Calu3 (cell line): ENCODE results near the gene KIAA0232. TPM values are rescaled to one million over a fixed set of nuclear protein-coding genes. Genes with fewer than 3 reads are reported as not detected.

Experiments used
- BruUV-seq: library from RNA; stranded (reverse); fragments of 400-500 nt; replicated peaks from 2 replicates; lab custom pipeline; 2021; lab: Mats Ljungman, UMichigan
- CTCF ChIA-PET: fragments of 300-600 bp; sonication (Branson Sonifier 250); formaldehyde crosslinking; loops from one replicate; lab custom pipeline; 2022; ENCODE audit warnings: antibody characterized with exemption; lab: Charles Lee
- DNase-seq: peaks from one replicate; pipeline ENCODE4 v3.0.0; 2022
- H3K27ac Mint-ChIP-seq: one replicate; pipeline ENCODE4 v1.8.0; 2022; ENCODE audit warnings: mixed read lengths; ENCODE audit not compliant: unreplicated experiment
- H3K27me3 Mint-ChIP-seq: one replicate; pipeline ENCODE4 v1.8.0; 2022; ENCODE audit warnings: mixed read lengths; ENCODE audit not compliant: unreplicated experiment
- H3K36me3 Mint-ChIP-seq: one replicate; pipeline ENCODE4 v1.8.0; 2022; ENCODE audit warnings: mild to moderate bottlenecking, moderate library complexity, mixed read lengths; ENCODE audit not compliant: insufficient read depth, unreplicated experiment
- H3K4me1 Mint-ChIP-seq: one replicate; pipeline ENCODE4 v1.8.0; 2022; ENCODE audit warnings: mild to moderate bottlenecking, low read depth, mixed read lengths; ENCODE audit not compliant: unreplicated experiment
- H3K4me3 Mint-ChIP-seq: one replicate; pipeline ENCODE4 v1.8.0; 2022; ENCODE audit warnings: mild to moderate bottlenecking, low read depth, moderate library complexity, mixed read lengths; ENCODE audit not compliant: unreplicated experiment
- H3K9me3 Mint-ChIP-seq: one replicate; pipeline ENCODE4 v1.8.0; 2022; ENCODE audit warnings: low read depth, mixed read lengths; ENCODE audit not compliant: unreplicated experiment
- intact Hi-C: fragments of 100-400 bp; cut with micrococcal nuclease; formaldehyde crosslinking; loops from one replicate; pipeline ENCODE4 v1.10.0; 2022; ENCODE audit not compliant: unreplicated experiment
- total RNA-seq: library from RNA; stranded (reverse); gene quantifications from 2 replicates; pipeline ENCODE4 v1.2.3, GENCODE V29; 2022
- TF ChIP-seq, protein P1 (sequence below): fragments of 200-600 bp; IDR thresholded peaks from one replicate; pipeline ENCODE4 v1.8.0; 2022; ENCODE audit warnings: antibody characterized with exemption; ENCODE audit not compliant: unreplicated experiment

The KIAA0232 gene
- total RNA-seq, 1 experiment from 2014 or later: 17.7 TPM

- Mint-ChIP-seq H3K4me1 (no peaks in the 10 kb centered on the region), H3K9me3 (no peaks in the 10 kb centered on the region), H3K36me3 (no peaks in the 10 kb centered on the region), H3K27me3 (no peaks in the 10 kb centered on the region), H3K4me3 (no peak overlapping the region), H3K27ac (no peak overlapping the region)
- no peak for DNase-seq
- CTCF ChIA-PET: no interaction called here
- TF ChIP-seq, protein P1, sequence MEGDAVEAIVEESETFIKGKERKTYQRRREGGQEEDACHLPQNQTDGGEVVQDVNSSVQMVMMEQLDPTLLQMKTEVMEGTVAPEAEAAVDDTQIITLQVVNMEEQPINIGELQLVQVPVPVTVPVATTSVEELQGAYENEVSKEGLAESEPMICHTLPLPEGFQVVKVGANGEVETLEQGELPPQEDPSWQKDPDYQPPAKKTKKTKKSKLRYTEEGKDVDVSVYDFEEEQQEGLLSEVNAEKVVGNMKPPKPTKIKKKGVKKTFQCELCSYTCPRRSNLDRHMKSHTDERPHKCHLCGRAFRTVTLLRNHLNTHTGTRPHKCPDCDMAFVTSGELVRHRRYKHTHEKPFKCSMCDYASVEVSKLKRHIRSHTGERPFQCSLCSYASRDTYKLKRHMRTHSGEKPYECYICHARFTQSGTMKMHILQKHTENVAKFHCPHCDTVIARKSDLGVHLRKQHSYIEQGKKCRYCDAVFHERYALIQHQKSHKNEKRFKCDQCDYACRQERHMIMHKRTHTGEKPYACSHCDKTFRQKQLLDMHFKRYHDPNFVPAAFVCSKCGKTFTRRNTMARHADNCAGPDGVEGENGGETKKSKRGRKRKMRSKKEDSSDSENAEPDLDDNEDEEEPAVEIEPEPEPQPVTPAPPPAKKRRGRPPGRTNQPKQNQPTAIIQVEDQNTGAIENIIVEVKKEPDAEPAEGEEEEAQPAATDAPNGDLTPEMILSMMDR: no peak
- intact Hi-C loops: no loop called here
- BruUV-seq: no TSS peak
Measured at GRCh38 chr4:6811165-6811564, 28.6 kb downstream of the KIAA0232 start.

DNA sequence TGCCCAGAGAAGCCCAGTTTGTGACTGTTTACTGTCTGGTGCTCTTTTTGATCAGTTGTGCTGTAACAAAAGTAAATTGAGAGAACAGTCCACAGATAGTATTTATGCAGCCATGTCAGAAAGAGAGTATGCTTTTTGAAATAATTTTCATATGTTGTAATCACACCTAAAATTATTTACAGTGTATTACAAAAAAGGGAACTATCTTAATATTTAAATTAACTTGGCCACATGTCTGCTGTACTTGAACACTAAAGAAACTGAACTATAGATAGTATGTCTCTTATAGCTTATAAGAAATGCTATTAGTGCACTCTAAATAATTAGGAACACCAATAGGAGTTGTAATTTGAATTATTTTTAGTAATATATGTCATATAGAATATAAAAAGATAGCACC lies 30.2 kb downstream of the KIAA0232 start:
- CTCF ChIA-PET: no interaction called here
- H3K27me3 Mint-ChIP-seq: no peaks in the 10 kb centered on the region
- TF ChIP-seq, protein P1: no peak
- no peaks in the 10 kb centered on the region for H3K36me3 Mint-ChIP-seq
- H3K4me1 Mint-ChIP-seq: no peaks in the 10 kb centered on the region
- H3K4me3 Mint-ChIP-seq: no peak overlapping the region
- BruUV-seq: no TSS peak
- H3K9me3 Mint-ChIP-seq: no peaks in the 10 kb centered on the region
- intact Hi-C loops: no loop called here
- DNase-seq: no peak
- no peak overlapping the region for H3K27ac Mint-ChIP-seq

DNA sequence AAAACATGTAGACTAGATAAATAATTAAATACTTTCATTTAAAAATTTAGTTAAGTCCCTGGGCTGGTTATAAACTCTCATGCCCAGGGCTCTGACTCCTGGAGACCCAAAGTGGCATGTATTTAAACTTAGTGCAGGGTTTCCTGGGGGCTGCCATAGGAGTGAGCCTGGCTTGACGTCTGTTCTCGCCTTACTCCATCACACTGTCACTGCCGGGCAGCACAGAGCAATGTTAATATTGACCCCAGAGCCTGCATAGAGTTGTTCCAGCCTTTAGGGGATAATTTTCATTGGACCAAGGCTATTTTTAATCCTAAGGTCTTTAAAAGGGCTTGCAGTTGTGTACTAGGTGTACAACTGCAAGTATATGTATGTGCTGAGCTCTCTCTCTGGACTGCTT lies 31.2 kb downstream of the KIAA0232 start:
- no TSS peak for BruUV-seq
- H3K27me3 Mint-ChIP-seq: no peaks in the 10 kb centered on the region
- intact Hi-C loops: no loop called here

DNA sequence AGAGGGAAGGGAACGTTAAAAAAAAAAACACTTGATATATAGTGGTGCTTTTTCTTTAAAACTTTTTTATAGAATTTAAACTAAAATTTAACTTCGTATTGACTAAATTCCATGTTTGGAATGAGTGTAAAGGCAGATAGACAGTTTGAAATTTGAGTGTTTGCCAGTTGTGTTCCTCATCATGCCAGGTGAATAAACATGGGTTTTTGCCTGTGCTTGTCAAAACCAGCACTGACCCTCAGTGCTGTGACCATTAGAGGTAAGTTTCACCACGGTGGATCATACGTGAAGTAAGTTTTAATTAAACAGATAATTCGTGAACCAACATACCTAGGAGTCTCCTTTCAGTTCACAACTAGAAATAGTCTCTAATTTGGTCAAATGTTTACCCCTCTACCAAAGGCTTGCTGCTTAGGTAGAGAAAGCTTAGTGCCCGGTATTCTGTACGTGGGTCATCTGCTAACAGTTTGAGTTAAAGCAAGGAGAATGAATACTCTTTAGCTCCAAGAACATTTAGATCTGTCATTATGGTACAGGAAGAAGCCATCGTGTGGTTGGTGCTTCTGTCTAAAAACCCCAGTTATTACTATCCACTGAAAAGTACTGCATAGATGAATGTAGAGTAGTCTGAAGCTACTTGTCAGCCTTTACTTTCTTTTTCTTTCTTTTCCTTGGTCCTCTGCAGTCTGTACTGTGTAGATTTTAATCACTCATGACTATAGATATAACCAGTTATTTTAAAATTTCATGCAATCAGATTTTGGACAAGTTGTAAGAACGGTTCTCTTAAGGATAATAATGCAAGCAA lies 32.7 kb downstream of the KIAA0232 start:
- BruUV-seq: no TSS peak
- Mint-ChIP-seq H3K9me3 (peaks cover 6% of the 10 kb centered on the region), H3K36me3 (peaks cover 6% of the 10 kb centered on the region), H3K27me3 (no peaks in the 10 kb centered on the region), H3K4me3 (no peak overlapping the region), H3K4me1 (no peaks in the 10 kb centered on the region), H3K27ac (no peak overlapping the region)
- CTCF ChIA-PET: no interaction called here
- no peak for DNase-seq
- intact Hi-C loops: no loop called here
- TF ChIP-seq, protein P1: no peak

More for the DNA sequence above, 31.2 kb downstream of the KIAA0232 start:
- Mint-ChIP-seq H3K4me1 (no peaks in the 10 kb centered on the region), H3K27ac (no peak overlapping the region), H3K9me3 (peaks cover 2% of the 10 kb centered on the region), H3K4me3 (no peak overlapping the region), H3K36me3 (no peaks in the 10 kb centered on the region)
- CTCF ChIA-PET: no interaction called here
- TF ChIP-seq, protein P1: no peak
- DNase-seq: no peak
